T-helper 2 cell treated with Interferon-gamma antibody and Interleukin-4, amounts not matched to agents 5 μg/mL and 100 μg/mL, for 36 hours (primary cell): Measurements from ENCODE around the gene NDUFS3.
A peak's percentile ranks its signal among the peaks of the same experiment; 100 is the strongest.

ENCODE experiments used
- DNase-seq: peaks from one replicate; pipeline ENCODE4 v3.0.0; 2021; ENCODE audit warnings: low spot score
- H3K27ac Mint-ChIP-seq: one replicate; pipeline ENCODE4 v1.8.0; 2021; ENCODE audit warnings: mild to moderate bottlenecking, mixed read lengths
- H3K27me3 Mint-ChIP-seq: one replicate; pipeline ENCODE4 v1.8.0; 2021; ENCODE audit warnings: low read depth, mixed read lengths
- H3K36me3 Mint-ChIP-seq: one replicate; pipeline ENCODE4 v1.8.0; 2021; ENCODE audit warnings: low read depth, mixed read lengths
- H3K4me1 Mint-ChIP-seq: one replicate; pipeline ENCODE4 v1.8.0; 2021; ENCODE audit warnings: low read depth, mixed read lengths
- H3K4me3 Mint-ChIP-seq: one replicate; pipeline ENCODE4 v1.8.0; 2022; ENCODE audit warnings: mild to moderate bottlenecking, moderate library complexity, mixed read lengths
- H3K9me3 Mint-ChIP-seq: one replicate; pipeline ENCODE4 v1.8.0; 2021; ENCODE audit warnings: mixed read lengths

NDUFS3 gene

DNA sequence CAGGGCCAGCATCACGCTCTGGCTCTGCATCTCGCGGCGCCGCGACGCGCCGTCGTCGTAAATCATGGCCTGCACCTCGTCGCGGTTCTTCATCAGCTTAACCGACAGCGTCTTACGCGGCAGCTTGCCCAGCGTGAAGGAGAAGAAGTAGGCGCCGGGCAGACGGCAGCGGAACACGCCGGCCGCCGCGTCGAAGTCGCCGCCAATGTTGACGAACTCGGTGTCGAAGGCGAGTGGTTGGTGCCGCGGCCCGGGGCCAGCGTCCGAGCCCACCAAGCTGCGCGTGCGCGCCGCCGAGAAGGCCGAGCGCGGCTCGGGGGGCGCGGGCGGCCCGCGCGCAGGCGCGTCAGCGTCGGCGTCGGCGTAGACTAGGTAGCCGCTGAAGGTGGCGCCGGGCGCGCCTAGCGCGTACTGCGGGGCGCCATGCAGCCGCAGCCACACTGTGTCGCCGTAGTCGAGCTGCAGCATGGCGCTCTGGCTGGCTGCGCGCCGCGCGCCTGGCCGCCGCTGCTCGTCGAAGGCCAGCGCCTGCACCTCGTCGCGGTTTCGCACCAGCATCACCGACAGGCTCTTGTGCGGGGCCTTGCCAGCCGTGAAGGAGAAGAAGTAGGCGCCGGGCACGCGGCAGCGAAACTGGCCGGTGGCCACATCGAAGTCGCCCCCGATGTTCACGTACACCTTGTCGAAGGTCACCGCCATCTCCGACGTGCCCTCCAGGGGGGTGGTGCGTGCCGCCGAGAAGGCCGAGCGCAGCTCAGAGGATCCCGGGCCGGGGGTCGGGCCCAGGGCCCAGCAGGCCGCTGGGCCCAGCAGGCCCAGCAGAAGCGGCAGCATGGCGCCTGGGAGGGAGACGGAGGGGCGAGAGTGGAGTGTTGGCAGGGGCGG, 11.3 kb downstream of the NDUFS3 start:
- Mint-ChIP-seq H3K36me3 (peaks cover under 1% of the 10 kb centered on the region), H3K27me3 (peaks cover 26% of the 10 kb centered on the region), H3K4me1 (peaks cover 8% of the 10 kb centered on the region), H3K27ac (no peak overlapping the region), H3K9me3 (no peaks in the 10 kb centered on the region), H3K4me3 (no peak overlapping the region)
- DNase-seq: no peak

DNA sequence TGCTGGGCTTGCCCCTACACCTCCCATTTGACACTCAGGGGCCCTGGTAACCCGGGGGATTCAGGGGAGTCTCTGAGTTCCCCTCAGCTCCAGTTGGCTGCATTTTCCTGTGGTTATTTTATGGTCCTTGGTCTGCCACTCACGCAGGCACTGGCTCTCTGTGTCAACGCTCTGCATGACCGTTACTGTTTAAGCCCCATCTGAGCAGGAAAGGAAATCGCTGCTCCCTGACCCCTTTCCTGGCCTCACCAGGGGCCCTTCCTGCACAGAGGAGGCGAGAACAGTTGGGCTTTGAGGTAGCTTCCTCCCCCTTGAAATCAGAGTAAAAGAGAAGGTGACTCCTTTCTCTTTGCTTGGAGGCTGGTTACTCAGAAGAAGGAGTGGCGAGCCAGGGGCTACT, 12.9 kb downstream of the NDUFS3 start:
- Mint-ChIP-seq H3K4me3 (no peak overlapping the region), H3K4me1 (peaks cover 8% of the 10 kb centered on the region)

DNA sequence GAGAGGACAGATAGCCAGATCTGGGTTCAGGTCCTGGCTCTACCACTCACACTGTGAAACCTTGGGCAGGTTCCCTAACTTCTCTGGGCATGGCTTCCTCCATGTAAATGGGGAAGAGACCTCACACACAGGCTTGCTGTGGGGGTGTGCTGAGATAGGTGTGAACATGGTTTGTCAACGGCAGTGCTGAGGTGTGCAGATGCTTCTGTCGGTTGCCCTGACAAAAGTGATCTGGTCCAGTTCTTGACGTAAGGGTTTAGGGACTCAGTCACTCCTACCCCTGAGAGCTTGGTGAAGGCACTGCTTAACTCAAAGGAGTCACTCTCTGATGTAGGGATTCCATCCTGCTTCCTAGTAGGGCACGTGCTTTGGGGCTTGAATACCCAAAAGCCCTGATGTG, 13.4 kb downstream of the NDUFS3 start:
- no peak for DNase-seq
- Mint-ChIP-seq H3K36me3 (no peaks in the 10 kb centered on the region), H3K9me3 (no peaks in the 10 kb centered on the region), H3K27ac (no peak overlapping the region), H3K4me1 (peaks cover 8% of the 10 kb centered on the region), H3K4me3 (no peak overlapping the region), H3K27me3 (peaks cover 32% of the 10 kb centered on the region)

More for the DNA sequence above, 12.9 kb downstream of the NDUFS3 start:
- Mint-ChIP-seq H3K36me3 (no peaks in the 10 kb centered on the region), H3K27me3 (peaks cover 32% of the 10 kb centered on the region), H3K9me3 (no peaks in the 10 kb centered on the region), H3K27ac (no peak overlapping the region)
- no peak for DNase-seq

DNA sequence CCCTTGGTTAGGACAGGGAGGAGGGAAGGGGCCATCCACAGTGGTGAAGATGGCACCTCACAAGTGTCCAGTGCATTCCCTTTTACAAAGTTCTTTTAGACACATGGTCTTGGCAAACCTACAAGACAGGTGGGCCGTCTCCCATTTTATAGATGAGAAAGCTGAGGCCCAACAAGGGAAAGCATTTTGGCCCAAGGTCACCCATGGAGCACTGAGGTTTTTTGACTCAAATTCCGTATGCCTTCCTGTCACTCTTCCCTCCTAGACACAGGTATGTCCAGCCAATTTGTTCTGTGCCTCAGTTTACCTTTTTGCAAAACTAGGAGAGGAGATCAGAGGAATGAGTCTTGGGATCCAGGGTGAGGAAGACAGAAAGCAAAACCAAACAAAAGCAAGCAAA, 14.1 kb downstream of the NDUFS3 start:
- DNase-seq: no peak
- H3K9me3 Mint-ChIP-seq: no peaks in the 10 kb centered on the region
- H3K4me1 Mint-ChIP-seq: peaks cover 8% of the 10 kb centered on the region
- no peak overlapping the region for H3K27ac Mint-ChIP-seq
- H3K36me3 Mint-ChIP-seq: no peaks in the 10 kb centered on the region
- H3K4me3 Mint-ChIP-seq: no peak overlapping the region
- peaks cover 32% of the 10 kb centered on the region for H3K27me3 Mint-ChIP-seq

DNA sequence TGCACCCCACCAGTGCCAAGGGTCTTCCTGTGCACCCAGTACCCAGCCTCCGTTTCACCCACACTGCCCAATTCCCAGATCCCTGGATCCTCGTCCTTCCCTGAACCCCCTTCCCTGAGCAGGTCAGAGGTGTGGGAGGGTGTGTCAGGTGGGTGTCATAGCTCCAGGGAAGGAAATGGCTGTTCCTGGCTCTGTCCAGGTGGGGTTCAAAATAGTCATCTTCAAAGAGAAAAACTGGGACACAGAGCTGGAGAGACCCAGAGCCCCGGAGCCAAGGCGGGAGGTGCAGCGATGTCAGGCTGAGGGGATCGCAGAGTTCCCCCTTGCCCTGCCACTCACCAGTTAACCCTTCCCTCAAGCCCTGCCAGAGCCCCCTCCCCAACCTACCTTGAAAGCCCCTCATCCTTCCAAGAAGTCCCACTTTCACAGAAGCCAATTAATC, 14.6 kb downstream of the NDUFS3 start:
- Mint-ChIP-seq H3K27me3 (peaks cover 32% of the 10 kb centered on the region), H3K27ac (no peak overlapping the region)

DNA sequence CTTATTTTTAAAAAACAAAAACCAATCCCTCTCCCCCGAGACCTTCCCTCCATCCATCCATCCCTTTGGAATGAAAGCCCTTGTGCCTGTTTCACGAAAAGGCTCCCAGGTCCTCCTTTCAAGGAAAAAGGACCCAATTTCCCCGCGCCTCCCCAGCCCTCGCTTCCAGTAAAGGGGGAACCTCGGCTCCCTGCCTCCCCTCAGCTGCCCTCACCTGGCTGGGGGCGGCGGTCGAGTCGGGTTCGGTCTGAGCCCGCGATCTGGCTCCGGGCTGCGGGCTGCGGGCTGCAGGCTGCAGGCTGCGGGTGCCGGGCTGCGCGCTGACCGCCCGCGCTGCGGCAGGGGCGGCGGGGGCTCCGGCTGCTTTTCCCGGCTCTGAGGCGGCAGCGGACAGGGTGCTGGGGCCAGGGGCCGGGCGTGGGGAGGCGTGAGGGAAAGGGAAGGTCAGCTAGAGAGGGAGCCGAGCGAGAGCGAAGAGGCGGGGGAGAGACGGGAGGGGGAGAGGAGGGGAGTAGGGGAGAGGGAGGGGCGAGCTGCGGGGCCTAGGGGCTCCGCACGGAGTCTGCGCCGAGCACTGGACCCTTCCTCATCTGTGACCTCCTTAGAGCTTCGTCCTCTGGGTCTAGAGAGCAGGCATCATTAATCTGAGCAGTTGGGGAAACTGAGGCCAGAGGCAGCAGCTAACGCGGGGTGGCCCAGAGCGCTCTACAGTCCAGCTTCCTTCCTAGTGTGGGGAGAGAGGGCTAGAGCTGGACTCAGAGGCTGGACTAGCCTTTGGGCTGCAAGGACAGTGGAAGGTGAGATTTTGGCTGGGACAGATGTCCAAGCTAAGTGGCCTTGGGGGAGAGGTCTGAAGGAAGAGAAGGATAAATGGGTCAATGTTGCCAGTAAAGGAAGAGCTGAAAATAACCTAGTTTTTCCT, 15.3 kb downstream of the NDUFS3 start, which contains the start of gene C1QTNF4:
TSS of gene C1QTNF4 (minus strand) at position 478 of the 922 bp plus-strand sequence. CDS start 3,601 bp downstream, outside the sequence.
- DNase-seq: no peak
- Mint-ChIP-seq H3K9me3 (no peaks in the 10 kb centered on the region), H3K27me3 (peaks cover 32% of the 10 kb centered on the region), H3K4me3 (no peak within 1 kb of the TSS), H3K4me1 (peaks cover 8% of the 10 kb centered on the region), H3K36me3 (no peaks in the 10 kb centered on the region), H3K27ac (no peak within 1 kb of the TSS)

More for the DNA sequence above, 14.6 kb downstream of the NDUFS3 start:
- Mint-ChIP-seq H3K9me3 (no peaks in the 10 kb centered on the region), H3K4me3 (no peak overlapping the region), H3K4me1 (peaks cover 8% of the 10 kb centered on the region), H3K36me3 (no peaks in the 10 kb centered on the region)
- no peak for DNase-seq

DNA sequence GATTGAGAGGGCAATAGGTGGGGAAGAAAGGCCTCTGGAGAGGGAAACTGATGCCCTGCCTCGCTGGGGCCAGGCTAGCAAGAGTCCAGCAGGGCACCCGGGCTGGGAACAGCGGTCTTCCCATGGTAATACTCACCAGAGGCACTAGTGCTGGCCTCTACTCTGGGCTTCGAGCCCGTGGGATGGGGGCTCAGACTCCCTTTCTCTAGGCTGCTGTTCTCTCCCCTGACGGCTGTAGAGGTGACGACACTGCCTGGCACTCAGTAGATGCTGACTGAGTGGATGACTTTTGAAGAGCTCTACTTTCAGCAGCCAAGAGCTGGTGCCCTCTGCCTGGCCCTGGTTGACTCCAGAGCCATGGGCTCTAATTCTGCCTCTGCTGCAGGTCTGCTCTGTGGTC, 16.2 kb downstream of the NDUFS3 start:
- DNase-seq: no peak
- no peaks in the 10 kb centered on the region for H3K9me3 Mint-ChIP-seq
- H3K27me3 Mint-ChIP-seq: peaks cover 32% of the 10 kb centered on the region
- H3K27ac Mint-ChIP-seq: no peak overlapping the region
- no peak overlapping the region for H3K4me3 Mint-ChIP-seq
- peaks cover 8% of the 10 kb centered on the region for H3K4me1 Mint-ChIP-seq
- no peaks in the 10 kb centered on the region for H3K36me3 Mint-ChIP-seq

DNA sequence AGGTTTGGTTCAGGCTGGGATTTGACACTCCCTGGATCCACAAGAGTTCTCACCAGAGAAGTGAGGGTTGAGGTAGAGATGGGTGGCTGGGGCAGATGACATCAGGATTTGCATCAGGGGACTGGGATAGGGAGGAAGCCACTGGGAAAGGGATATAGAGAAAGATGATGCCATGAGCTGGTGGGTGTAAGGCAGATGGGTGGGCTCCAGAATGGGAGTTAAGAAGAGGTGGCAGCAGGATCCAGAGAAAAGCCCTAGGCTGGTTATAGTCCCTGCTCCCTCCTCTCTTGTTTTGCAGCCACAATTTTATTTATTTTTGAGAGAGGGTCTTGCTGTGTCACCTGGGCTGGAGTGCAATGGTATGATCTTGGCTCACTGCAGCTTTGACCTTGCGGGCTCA, 17.1 kb downstream of the NDUFS3 start:
- no peaks in the 10 kb centered on the region for H3K36me3 Mint-ChIP-seq
- H3K27me3 Mint-ChIP-seq: peaks cover 32% of the 10 kb centered on the region
- H3K27ac Mint-ChIP-seq: no peak overlapping the region
- no peaks in the 10 kb centered on the region for H3K9me3 Mint-ChIP-seq
- H3K4me3 Mint-ChIP-seq: no peak overlapping the region
- no peak for DNase-seq
- H3K4me1 Mint-ChIP-seq: peaks cover 8% of the 10 kb centered on the region

DNA sequence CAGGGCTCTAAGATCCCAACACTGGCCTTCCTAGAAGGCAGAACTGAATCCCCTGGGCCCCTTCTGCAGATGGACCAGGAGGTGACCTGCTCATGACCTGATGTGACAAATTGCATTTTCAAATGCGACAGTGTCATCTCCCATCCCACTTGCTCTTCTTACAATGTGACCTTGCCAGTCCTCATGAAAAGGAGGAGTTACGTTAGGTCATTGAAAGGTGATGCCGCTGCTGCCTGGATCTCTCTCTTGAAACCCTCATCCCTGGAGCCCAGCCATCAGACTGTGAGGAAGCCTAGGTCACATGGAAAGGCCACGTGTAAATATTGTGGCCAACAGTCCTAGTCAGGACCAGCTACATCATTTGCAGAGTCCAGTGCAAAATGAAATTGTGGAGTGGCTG, 21.0 kb downstream of the NDUFS3 start:
- Mint-ChIP-seq H3K27ac (no peak overlapping the region), H3K4me3 (no peak overlapping the region), H3K27me3 (peaks cover 9% of the 10 kb centered on the region), H3K9me3 (no peaks in the 10 kb centered on the region), H3K36me3 (no peaks in the 10 kb centered on the region), H3K4me1 (no peaks in the 10 kb centered on the region)
- DNase-seq: no peak

DNA sequence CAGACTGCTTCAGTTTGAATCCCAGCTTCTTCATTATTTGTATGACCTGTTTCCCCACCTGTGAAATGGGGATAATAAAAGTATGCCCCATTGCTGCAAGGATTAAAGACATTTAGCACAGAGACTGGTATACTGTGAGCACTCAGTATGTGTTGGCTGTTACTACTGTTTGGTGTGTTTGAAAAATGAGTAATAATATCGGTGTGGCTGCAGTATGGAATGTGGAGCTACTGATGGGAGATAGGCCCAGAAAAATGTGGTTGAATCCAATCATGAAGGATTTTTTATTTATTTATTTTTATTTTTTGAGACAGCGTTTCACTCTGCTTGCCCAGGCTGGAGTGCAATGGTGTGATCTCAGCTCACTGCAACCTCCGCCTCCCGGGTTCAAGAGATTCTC, 24.4 kb downstream of the NDUFS3 start:
- Mint-ChIP-seq H3K4me3 (no peak overlapping the region), H3K36me3 (peaks cover 5% of the 10 kb centered on the region), H3K27ac (no peak overlapping the region), H3K9me3 (no peaks in the 10 kb centered on the region), H3K4me1 (no peaks in the 10 kb centered on the region), H3K27me3 (no peaks in the 10 kb centered on the region)
- DNase-seq: no peak

DNA sequence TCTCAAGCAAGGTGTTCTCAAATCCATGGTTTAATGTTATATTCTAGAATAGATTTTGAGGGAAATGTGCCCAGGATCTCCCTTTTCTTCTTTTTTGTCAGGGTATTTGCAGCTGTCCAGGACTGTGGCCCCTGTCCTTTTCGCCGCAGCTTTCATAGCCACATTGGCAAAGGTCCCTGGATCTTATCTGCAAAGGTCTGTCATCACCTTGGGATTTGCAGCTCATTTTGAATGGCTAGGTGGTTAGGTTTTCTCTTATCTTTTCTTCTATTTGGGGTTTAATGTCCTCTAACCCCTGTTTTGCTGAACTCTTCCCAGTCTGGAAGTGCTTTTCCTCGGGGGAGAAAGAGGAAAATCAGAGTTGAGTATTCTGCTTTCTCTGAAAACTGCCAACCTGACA, 27.0 kb downstream of the NDUFS3 start:
- H3K27ac Mint-ChIP-seq: no peak overlapping the region
- H3K4me3 Mint-ChIP-seq: no peak overlapping the region
- peaks cover 7% of the 10 kb centered on the region for H3K36me3 Mint-ChIP-seq
- DNase-seq: no peak
- H3K9me3 Mint-ChIP-seq: no peaks in the 10 kb centered on the region
- no peaks in the 10 kb centered on the region for H3K27me3 Mint-ChIP-seq
- peaks cover 4% of the 10 kb centered on the region for H3K4me1 Mint-ChIP-seq

DNA sequence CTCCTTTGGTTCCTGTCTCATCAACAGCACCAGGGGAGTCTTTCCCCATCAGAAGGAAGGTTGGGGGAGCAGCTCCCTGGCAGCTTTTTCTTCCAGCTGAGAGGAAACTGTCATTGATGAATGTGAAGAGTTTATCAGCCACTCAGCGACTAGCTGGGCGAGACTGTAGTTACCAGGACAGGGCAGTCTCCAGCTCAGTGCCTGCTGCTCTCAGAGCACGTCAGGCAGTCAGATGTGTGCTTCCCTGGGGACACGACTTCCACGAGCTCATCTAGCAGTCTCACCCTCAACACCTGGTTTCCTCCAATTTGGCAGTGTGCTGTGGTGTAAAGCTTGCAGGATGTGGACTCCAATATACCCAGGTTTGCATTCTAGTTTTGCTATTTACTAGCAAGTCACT, 27.9 kb downstream of the NDUFS3 start:
- Mint-ChIP-seq H3K4me3 (no peak overlapping the region), H3K4me1 (peaks cover 8% of the 10 kb centered on the region), H3K27ac (no peak overlapping the region), H3K9me3 (no peaks in the 10 kb centered on the region), H3K36me3 (peaks cover 11% of the 10 kb centered on the region), H3K27me3 (no peaks in the 10 kb centered on the region)
- no peak for DNase-seq

DNA sequence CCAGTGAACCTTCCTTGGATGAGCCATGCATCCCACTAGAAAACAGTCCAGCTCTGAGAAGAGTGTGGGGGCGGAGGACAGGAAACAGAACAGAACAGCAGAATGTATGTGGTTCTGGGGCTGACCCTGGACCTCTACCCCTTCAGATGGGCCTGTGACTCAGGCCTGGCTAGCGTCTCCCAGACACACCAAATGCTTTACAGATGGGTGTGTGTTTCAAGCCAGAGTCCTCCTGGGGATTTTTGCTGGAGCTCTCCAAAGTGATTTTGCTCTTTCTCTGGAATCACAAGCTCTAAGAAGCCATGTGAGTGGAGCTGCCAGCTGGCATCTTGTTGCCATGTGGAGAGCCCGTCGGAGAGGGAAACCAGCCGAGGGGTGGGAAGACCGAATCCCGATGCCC, 28.5 kb downstream of the NDUFS3 start:
- Mint-ChIP-seq H3K4me3 (no peak overlapping the region), H3K4me1 (peaks cover 9% of the 10 kb centered on the region), H3K27ac (no peak overlapping the region), H3K27me3 (no peaks in the 10 kb centered on the region), H3K36me3 (peaks cover 11% of the 10 kb centered on the region), H3K9me3 (no peaks in the 10 kb centered on the region)
- DNase-seq: no peak

DNA sequence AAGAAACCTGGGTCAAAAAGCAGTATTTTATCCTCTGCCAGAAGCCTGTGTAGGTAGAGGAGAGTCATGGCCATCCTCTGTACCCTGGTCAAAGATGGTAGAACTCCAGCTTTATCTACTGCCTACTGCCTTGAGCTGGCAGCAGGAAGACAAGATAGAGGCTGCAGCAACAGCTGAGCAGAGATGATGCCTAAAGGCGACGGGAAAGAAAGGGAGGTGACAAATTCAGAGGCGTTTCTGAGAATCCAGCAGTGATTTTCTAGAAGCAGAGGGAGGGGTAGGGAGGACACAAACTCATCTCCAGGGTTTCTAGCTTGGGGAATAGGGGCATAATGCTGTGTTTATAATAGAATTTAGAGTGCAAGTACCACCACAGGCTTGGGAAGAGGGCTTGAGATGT, 30.8 kb downstream of the NDUFS3 start:
- Mint-ChIP-seq H3K27ac (peak overlapping the region; percentile 62), H3K36me3 (peaks cover 11% of the 10 kb centered on the region), H3K4me1 (peaks cover 9% of the 10 kb centered on the region), H3K27me3 (no peaks in the 10 kb centered on the region), H3K9me3 (no peaks in the 10 kb centered on the region), H3K4me3 (no peak overlapping the region)
- no peak for DNase-seq
